ENCODE measurements around the gene ZNF521.

DNA sequence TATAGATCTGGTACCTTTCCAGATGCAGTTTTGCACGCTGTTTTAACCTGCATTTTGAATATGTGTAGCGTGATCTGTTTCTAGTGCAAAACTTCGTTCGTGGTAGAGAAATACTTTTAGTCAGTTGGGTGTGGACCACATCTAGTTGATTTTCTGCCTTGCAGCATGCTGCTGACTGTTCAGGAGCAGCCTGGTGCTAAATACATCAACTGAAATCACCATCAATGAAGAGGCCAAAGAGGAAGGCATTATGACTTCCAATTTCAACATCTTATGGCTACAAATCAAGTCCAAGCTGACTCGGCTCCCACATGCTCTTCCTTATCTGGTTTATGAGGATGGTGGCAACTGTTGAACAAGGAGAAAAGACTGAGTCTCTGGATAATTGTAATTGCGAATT is 298.5 kb downstream of the ZNF521 start:
- TF ChIP-seq PATZ1 (CRISPR knock-in tag; IDR thresholded peaks at IDR 0.05; ENCODE audit: borderline replicate concordance) (no peak), ZFP30 (CRISPR knock-in tag; IDR thresholded peaks at IDR 0.05) (no peak), ISL1 (CRISPR knock-in tag; IDR thresholded peaks at IDR 0.05) (no peak), RARB (CRISPR knock-in tag; IDR thresholded peaks at IDR 0.05) (no peak), PPARA (CRISPR knock-in tag; IDR thresholded peaks at IDR 0.05; ENCODE audit: borderline replicate concordance) (no peak), ARNTL (CRISPR knock-in tag; IDR thresholded peaks at IDR 0.05; ENCODE audit: borderline replicate concordance, low read depth) (no peak), ZNF70 (CRISPR knock-in tag; IDR thresholded peaks at IDR 0.05) (no peak), TOX (CRISPR knock-in tag; IDR thresholded peaks at IDR 0.05; ENCODE audit: borderline replicate concordance) (no peak)
- TF ChIP-seq, protein P1, sequence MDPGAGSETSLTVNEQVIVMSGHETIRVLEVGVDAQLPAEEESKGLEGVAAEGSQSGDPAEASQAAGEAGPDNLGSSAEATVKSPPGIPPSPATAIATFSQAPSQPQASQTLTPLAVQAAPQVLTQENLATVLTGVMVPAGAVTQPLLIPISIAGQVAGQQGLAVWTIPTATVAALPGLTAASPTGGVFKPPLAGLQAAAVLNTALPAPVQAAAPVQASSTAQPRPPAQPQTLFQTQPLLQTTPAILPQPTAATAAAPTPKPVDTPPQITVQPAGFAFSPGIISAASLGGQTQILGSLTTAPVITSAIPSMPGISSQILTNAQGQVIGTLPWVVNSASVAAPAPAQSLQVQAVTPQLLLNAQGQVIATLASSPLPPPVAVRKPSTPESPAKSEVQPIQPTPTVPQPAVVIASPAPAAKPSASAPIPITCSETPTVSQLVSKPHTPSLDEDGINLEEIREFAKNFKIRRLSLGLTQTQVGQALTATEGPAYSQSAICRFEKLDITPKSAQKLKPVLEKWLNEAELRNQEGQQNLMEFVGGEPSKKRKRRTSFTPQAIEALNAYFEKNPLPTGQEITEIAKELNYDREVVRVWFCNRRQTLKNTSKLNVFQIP (CRISPR knock-in tag; IDR thresholded peaks at IDR 0.05; ENCODE audit: borderline replicate concordance, low read depth): no peak
- TF ChIP-seq, protein P2, sequence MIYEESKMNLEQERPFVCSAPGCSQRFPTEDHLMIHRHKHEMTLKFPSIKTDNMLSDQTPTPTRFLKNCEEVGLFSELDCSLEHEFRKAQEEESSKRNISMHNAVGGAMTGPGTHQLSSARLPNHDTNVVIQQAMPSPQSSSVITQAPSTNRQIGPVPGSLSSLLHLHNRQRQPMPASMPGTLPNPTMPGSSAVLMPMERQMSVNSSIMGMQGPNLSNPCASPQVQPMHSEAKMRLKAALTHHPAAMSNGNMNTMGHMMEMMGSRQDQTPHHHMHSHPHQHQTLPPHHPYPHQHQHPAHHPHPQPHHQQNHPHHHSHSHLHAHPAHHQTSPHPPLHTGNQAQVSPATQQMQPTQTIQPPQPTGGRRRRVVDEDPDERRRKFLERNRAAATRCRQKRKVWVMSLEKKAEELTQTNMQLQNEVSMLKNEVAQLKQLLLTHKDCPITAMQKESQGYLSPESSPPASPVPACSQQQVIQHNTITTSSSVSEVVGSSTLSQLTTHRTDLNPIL (CRISPR knock-in tag; IDR thresholded peaks at IDR 0.05; ENCODE audit: low read depth): no peak

All from SK-N-SH treated with all-trans-retinoic acid at 6 μM for 48 hours (cell line).